Muscle of leg (tissue), 11 donors: ENCODE results near the gene NRF1. TPM values are rescaled to one million over a fixed set of nuclear protein-coding genes. Genes with fewer than 3 reads are reported as not detected.
"Not testable (repeated sequence)": the region's sequence is repeated elsewhere in the genome, so short reads cannot be mapped to it uniquely, and the experiment has no call there.

ENCODE experiments used
- DNase-seq: peaks from one replicate; pipeline ENCODE4 v3.0.0; 2013
- H3K27ac ChIP-seq: one replicate; pipeline ENCODE4 v1.5.1; 2013; ENCODE audit warnings: mild to moderate bottlenecking, low read length, control low read depth
- H3K27me3 ChIP-seq: one replicate; pipeline ENCODE4 v1.6.1; 2013; ENCODE audit warnings: low read length; ENCODE audit not compliant: control insufficient read depth, insufficient read depth
- H3K36me3 ChIP-seq: one replicate; pipeline ENCODE4 v1.6.1; 2013; ENCODE audit warnings: low read length; ENCODE audit not compliant: control insufficient read depth, insufficient read depth
- H3K4me1 ChIP-seq: one replicate; pipeline ENCODE4 v1.6.1; 2013; ENCODE audit warnings: low read length; ENCODE audit not compliant: control insufficient read depth, insufficient read depth
- H3K4me3 ChIP-seq: one replicate; pipeline ENCODE4 v1.5.1; 2013; ENCODE audit warnings: low read length, control low read depth
- H3K9me3 ChIP-seq: replicated peaks from 2 replicates; pipeline ENCODE4 v1.6.1; 2013; ENCODE audit warnings: low read depth, low read length; ENCODE audit not compliant: control insufficient read depth
- WGBS: methylation state at CpG from one replicate; pipeline ENCODE4 v1.1.5; 2013; ENCODE audit warnings: missing lambda C conversion rate; ENCODE audit not compliant: insufficient coverage; 5-methylcytosine and 5-hydroxymethylcytosine counted together
- polyA plus RNA-seq, 8 donors: library from polyadenylated mRNA; unstranded; fragments of 120-200 nt; gene quantifications; one replicate each; pipeline versions ENCODE4 v1.2.1 to v1.2.3, GENCODE V29; 2013; ENCODE audit warnings: inconsistent platforms in 1 of 8, low replicate concordance in 1 of 8; ENCODE audit not compliant: insufficient read length in 8 of 8, insufficient read depth in 1 of 8
- total RNA-seq: library from RNA; stranded (reverse); fragments of 120-200 nt; gene quantifications from one replicate; pipeline ENCODE4 v1.2.4, GENCODE V29; 2013

The NRF1 gene
- total and polyA plus RNA-seq, 9 donors, result 10.0 to 15.3 (median 12.5) TPM

GRCh38 chr7:129575699-129576098 is 35.8 kb upstream of the NRF1 start:
- no peak for DNase-seq
- H3K9me3 ChIP-seq, result peaks cover 19% of the 10 kb centered on the region
- no peak overlapping the region for H3K4me3 ChIP-seq
- H3K4me1 ChIP-seq, result peaks cover 7% of the 10 kb centered on the region
- H3K27ac ChIP-seq, result no peak overlapping the region
- H3K36me3 ChIP-seq, result no peaks in the 10 kb centered on the region
- WGBS, result 80% methylated on average over 5 of the region's 7 CpGs
- H3K27me3 ChIP-seq, result no peaks in the 10 kb centered on the region

- H3K9me3 ChIP-seq, result peaks cover 19% of the 10 kb centered on the region
- peaks cover 7% of the 10 kb centered on the region for H3K4me1 ChIP-seq
- H3K27ac ChIP-seq, result no peak overlapping the region
- H3K4me3 ChIP-seq, result no peak overlapping the region
- no peaks in the 10 kb centered on the region for H3K27me3 ChIP-seq
- no peaks in the 10 kb centered on the region for H3K36me3 ChIP-seq
- 69% methylated on average over 1 of the region's 2 CpGs for WGBS
- no peak for DNase-seq
Measured at GRCh38 chr7:129576138-129576537, 35.4 kb upstream of the NRF1 start.

- no peaks in the 10 kb centered on the region for H3K36me3 ChIP-seq
- H3K4me3 ChIP-seq, result no peak overlapping the region
- peaks cover 19% of the 10 kb centered on the region for H3K9me3 ChIP-seq
- H3K27me3 ChIP-seq, result no peaks in the 10 kb centered on the region
- H3K4me1 ChIP-seq, result peaks cover 7% of the 10 kb centered on the region
- 92% methylated on average over 12 of the region's 12 CpGs for WGBS
- H3K27ac ChIP-seq, result no peak overlapping the region
- DNase-seq, result no peak
Measured at GRCh38 chr7:129578829-129579228, 32.7 kb upstream of the NRF1 start.

GRCh38 chr7:129586179-129586578 is 25.3 kb upstream of the NRF1 start:
- not testable (repeated sequence) for H3K36me3 ChIP-seq, H3K27ac ChIP-seq, H3K27me3 ChIP-seq, DNase-seq, H3K4me1 ChIP-seq, H3K4me3 ChIP-seq
- WGBS, result 100% methylated on average over 2 of the region's 5 CpGs
- peaks cover 27% of the 10 kb centered on the region for H3K9me3 ChIP-seq

- DNase-seq, result no peak
- Histone ChIP-seq H3K4me1 (no peaks in the 10 kb centered on the region), H3K27ac (no peak overlapping the region), H3K4me3 (no peak overlapping the region), H3K27me3 (no peaks in the 10 kb centered on the region), H3K36me3 (no peaks in the 10 kb centered on the region), H3K9me3 (peaks cover 27% of the 10 kb centered on the region)
Measured at GRCh38 chr7:129588268-129588667, 23.3 kb upstream of the NRF1 start.

GRCh38 chr7:129591868-129592267 is 19.7 kb upstream of the NRF1 start:
- H3K4me1 ChIP-seq, result no peaks in the 10 kb centered on the region
- no peak for DNase-seq
- peaks cover 4% of the 10 kb centered on the region for H3K9me3 ChIP-seq
- H3K36me3 ChIP-seq, result no peaks in the 10 kb centered on the region
- no peak overlapping the region for H3K27ac ChIP-seq
- 50% methylated on average over 2 of the region's 4 CpGs for WGBS
- no peaks in the 10 kb centered on the region for H3K27me3 ChIP-seq
- H3K4me3 ChIP-seq, result no peak overlapping the region

- H3K9me3 ChIP-seq, H3K4me1 ChIP-seq, DNase-seq, H3K4me3 ChIP-seq, H3K27ac ChIP-seq, H3K27me3 ChIP-seq, H3K36me3 ChIP-seq: not testable (repeated sequence)
- no CpG with 5 or more reads among the region's 6 CpGs for WGBS
Measured at GRCh38 chr7:129596386-129596785, 15.1 kb upstream of the NRF1 start.

GRCh38 chr7:129597672-129598071 is 13.8 kb upstream of the NRF1 start:
- Histone ChIP-seq H3K27ac (no peak overlapping the region), H3K4me3 (no peak overlapping the region), H3K36me3 (no peaks in the 10 kb centered on the region), H3K9me3 (no peaks in the 10 kb centered on the region), H3K4me1 (no peaks in the 10 kb centered on the region), H3K27me3 (no peaks in the 10 kb centered on the region)
- DNase-seq, result no peak

- no peak overlapping the region for H3K4me3 ChIP-seq
- no peaks in the 10 kb centered on the region for H3K9me3 ChIP-seq
- H3K4me1 ChIP-seq, result no peaks in the 10 kb centered on the region
- H3K27me3 ChIP-seq, result no peaks in the 10 kb centered on the region
- H3K27ac ChIP-seq, result no peak overlapping the region
- DNase-seq, result no peak
- WGBS, result no CpG with 5 or more reads among the region's 5 CpGs
- H3K36me3 ChIP-seq, result no peaks in the 10 kb centered on the region
Measured at GRCh38 chr7:129599174-129599573, 12.3 kb upstream of the NRF1 start.

GRCh38 chr7:129603594-129603993 is 7.9 kb upstream of the NRF1 start:
- not testable (repeated sequence) for H3K27me3 ChIP-seq, DNase-seq, H3K9me3 ChIP-seq, H3K4me3 ChIP-seq, H3K27ac ChIP-seq, H3K36me3 ChIP-seq, H3K4me1 ChIP-seq
- no CpG with 5 or more reads among the region's 5 CpGs for WGBS

- not testable (repeated sequence) for H3K27me3 ChIP-seq, H3K9me3 ChIP-seq, H3K4me3 ChIP-seq, DNase-seq, H3K4me1 ChIP-seq, H3K27ac ChIP-seq, H3K36me3 ChIP-seq
- no CpG with 5 or more reads among the region's 3 CpGs for WGBS
Measured at GRCh38 chr7:129604021-129604420, 7.5 kb upstream of the NRF1 start.
